ENCODE results near the gene MIPOL1. TPM values are rescaled to one million over a fixed set of nuclear protein-coding genes. Genes with fewer than 3 reads are reported as not detected.

MIPOL1 gene
- total and polyA plus RNA-seq, 9 of the 15 experiments (the other 6 are each of a cell fraction or from before 2014, with no cell fraction given) = 6.7 to 21.9 (median 12.4) TPM

DNA sequence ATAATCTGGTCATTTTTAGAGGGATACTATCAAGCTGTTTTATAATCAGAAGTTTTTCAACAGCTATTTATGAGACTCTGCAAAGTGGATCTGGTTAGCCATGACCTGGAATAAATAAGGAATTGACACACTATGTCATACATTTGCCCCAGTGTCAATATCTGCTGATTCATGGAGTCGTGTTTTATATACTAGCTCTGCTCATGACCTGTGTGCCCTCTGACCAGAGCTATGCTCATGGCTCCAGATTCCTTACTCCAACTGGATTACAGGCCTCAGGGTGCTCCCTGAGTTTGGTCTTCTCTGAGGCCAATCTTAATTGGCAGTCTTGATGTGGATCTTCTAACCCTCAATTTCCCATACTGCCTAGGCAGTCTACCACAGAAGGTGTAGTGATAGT is 256.2 kb downstream of the MIPOL1 start:
- in situ Hi-C loops (cut with MboI) = no loop called here
- Histone ChIP-seq H3K27me3 (ENCODE audit: control insufficient read depth in 2 of 2, insufficient read depth in 2 of 2, low read length in 2 of 2) (no peaks in the 10 kb centered on the region), H3K36me3 (ENCODE audit: control insufficient read depth, insufficient read depth, low read length) (no peaks in the 10 kb centered on the region), H3K79me2 (ENCODE audit: control insufficient read depth, insufficient read depth, low read length) (no peaks in the 10 kb centered on the region), H4K20me1 (replicated peaks; ENCODE audit: control insufficient read depth, insufficient read depth, low read length) (no peaks in the 10 kb centered on the region), H3K9ac (ENCODE audit: insufficient read depth in 1 of 2, low read depth in 2 of 2, low read length in 2 of 2) (no peak overlapping the region), H3K9me3 (replicated peaks; ENCODE audit: control insufficient read depth, insufficient read depth, low read depth, low read length) (no peaks in the 10 kb centered on the region), H3K27ac (ENCODE audit: extremely low read depth, low read depth, low read length) (no peak overlapping the region), H3K4me1 (replicated peaks in 1 of 2; ENCODE audit: control insufficient read depth in 2 of 2, insufficient read depth in 2 of 2, low read length in 2 of 2) (no peaks in the 10 kb centered on the region), H3K4me2 (ENCODE audit: insufficient read depth, low read length) (no peak overlapping the region), H2AFZ (ENCODE audit: low read depth, low read length) (no peak overlapping the region), H3K4me3 (no peak overlapping the region), H3K9me1 (ENCODE audit: control insufficient read depth, insufficient read depth, low read length) (no peaks in the 10 kb centered on the region)
- FAIRE-seq = no peak
- WGBS (ENCODE audit: insufficient coverage, low coverage, missing lambda C conversion rate) = 11% methylated on average over 1 of the region's 1 CpG
- ChIA-PET POLR2A (interaction anchor here (0.6 kb wide), 2 partner anchors 32 to 435 kb away, joined by 3 read pairs; no protein-coding TSS in a partner anchor), CTCF (ENCODE audit: low intra/inter-chr PET ratio) (no interaction called here)
- ATAC-seq = no peak
- DNase-seq (ENCODE audit: extremely low read depth in 1 of 4, low spot score in 3 of 4) = no peak
- no TSS peak for BruUV-seq (replicated peaks)
- intact Hi-C loops (cut with micrococcal nuclease) = no loop called here
- no peak for TF ChIP-seq SRSF1 (IDR thresholded peaks at IDR 0.05; ENCODE audit: low read depth, low read length)
- TF ChIP-seq NFE2 (IDR thresholded peaks at IDR 0.05; ENCODE audit: low read depth) = 0 out of 2 replicates have a peak, but pooled peaks have one; percentile 21

- H3K4me3 ChIP-seq = no peak overlapping the region
- no peaks in the 10 kb centered on the region for H3K36me3 ChIP-seq (ENCODE audit: control insufficient read depth, insufficient read depth, low read length)
- no peaks in the 10 kb centered on the region for H3K9me3 ChIP-seq (replicated peaks; ENCODE audit: control insufficient read depth, insufficient read depth, low read depth, low read length)
- ATAC-seq (no peak), DNase-seq (ENCODE audit: extremely low read depth in 1 of 4, low spot score in 3 of 4) (no peak), FAIRE-seq (no peak)
- no TSS peak for BruUV-seq (replicated peaks)
- no peaks in the 10 kb centered on the region for H3K9me1 ChIP-seq (ENCODE audit: control insufficient read depth, insufficient read depth, low read length)
- in situ Hi-C loops (cut with MboI) = no loop called here
- H3K4me1 ChIP-seq (replicated peaks in 1 of 2; ENCODE audit: control insufficient read depth in 2 of 2, insufficient read depth in 2 of 2, low read length in 2 of 2) = no peaks in the 10 kb centered on the region
- CTCF ChIA-PET (ENCODE audit: low intra/inter-chr PET ratio) = no interaction called here
- H4K20me1 ChIP-seq (replicated peaks; ENCODE audit: control insufficient read depth, insufficient read depth, low read length) = no peaks in the 10 kb centered on the region
- intact Hi-C loops (cut with micrococcal nuclease) = no loop called here
- no peak overlapping the region for H3K4me2 ChIP-seq (ENCODE audit: insufficient read depth, low read length)
- no peaks in the 10 kb centered on the region for H3K27me3 ChIP-seq (ENCODE audit: control insufficient read depth in 2 of 2, insufficient read depth in 2 of 2, low read length in 2 of 2)
- H3K27ac ChIP-seq (ENCODE audit: extremely low read depth, low read depth, low read length) = no peak overlapping the region
- POLR2A ChIA-PET = no interaction called here
- no peaks in the 10 kb centered on the region for H3K79me2 ChIP-seq (ENCODE audit: control insufficient read depth, insufficient read depth, low read length)
- no peak overlapping the region for H2AFZ ChIP-seq (ENCODE audit: low read depth, low read length)
- no peak overlapping the region for H3K9ac ChIP-seq (ENCODE audit: insufficient read depth in 1 of 2, low read depth in 2 of 2, low read length in 2 of 2)
- TF ChIP-seq MTA1 (IDR thresholded peaks at IDR 0.05; ENCODE audit: borderline replicate concordance) = no peak
- no peak for TF ChIP-seq RAD51 (IDR thresholded peaks at IDR 0.05; ENCODE audit: borderline replicate concordance, low read depth)
- TF ChIP-seq LARP7 (IDR thresholded peaks at IDR 0.05) = no peak
- TF ChIP-seq NCOA4 (IDR thresholded peaks at IDR 0.05; ENCODE audit: partially characterized antibody) = no peak
- no peak for TF ChIP-seq SIRT6 (IDR thresholded peaks at IDR 0.05; ENCODE audit: low read depth, low read length)
- TF ChIP-seq MYNN (IDR thresholded peaks at IDR 0.05) = no peak
- TF ChIP-seq MYNN (CRISPR knock-in tag; IDR thresholded peaks at IDR 0.05) = no peak
- TF ChIP-seq, protein P1, sequence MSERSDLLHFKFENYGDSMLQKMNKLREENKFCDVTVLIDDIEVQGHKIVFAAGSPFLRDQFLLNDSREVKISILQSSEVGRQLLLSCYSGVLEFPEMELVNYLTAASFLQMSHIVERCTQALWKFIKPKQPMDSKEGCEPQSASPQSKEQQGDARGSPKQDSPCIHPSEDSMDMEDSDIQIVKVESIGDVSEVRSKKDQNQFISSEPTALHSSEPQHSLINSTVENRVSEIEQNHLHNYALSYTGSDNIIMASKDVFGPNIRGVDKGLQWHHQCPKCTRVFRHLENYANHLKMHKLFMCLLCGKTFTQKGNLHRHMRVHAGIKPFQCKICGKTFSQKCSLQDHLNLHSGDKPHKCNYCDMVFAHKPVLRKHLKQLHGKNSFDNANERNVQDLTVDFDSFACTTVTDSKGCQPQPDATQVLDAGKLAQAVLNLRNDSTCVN (CRISPR knock-in tag; IDR thresholded peaks at IDR 0.05) = no peak
- TF ChIP-seq SRSF9 (IDR thresholded peaks at IDR 0.05; ENCODE audit: borderline replicate concordance, low read depth, low read length) = no peak
- no peak for TF ChIP-seq BCOR (IDR thresholded peaks at IDR 0.05)
- TF ChIP-seq CBX1 (IDR thresholded peaks at IDR 0.05; ENCODE audit: low read depth) = no peak
- TF ChIP-seq POLR2G (IDR thresholded peaks at IDR 0.05; ENCODE audit: low read depth, low read length) = no peak
- TF ChIP-seq ZBTB1 (CRISPR knock-in tag; IDR thresholded peaks at IDR 0.05; ENCODE audit: borderline replicate concordance, low read depth) = no peak
- TF ChIP-seq ZNF639 (CRISPR knock-in tag; conservative IDR thresholded peaks at IDR 0.05 in 1 of 2, IDR thresholded peaks at IDR 0.05 in 1 of 2) = no peak
- no peak for TF ChIP-seq HIVEP1 (CRISPR knock-in tag; IDR thresholded peaks at IDR 0.05)
- TF ChIP-seq RUNX1 (IDR thresholded peaks at IDR 0.05; ENCODE audit: low read depth) = no peak
These were observed 259.6 kb downstream of the MIPOL1 start for GRCh38 chr14:37457334-37457733.

Measured in K562 (cell line).